AG04449 (cell line): ENCODE measurements around the gene ANKRD16.
A peak's percentile ranks its signal among the peaks of the same experiment; 100 is the strongest.
"Not testable (repeated sequence)": the region's sequence is repeated elsewhere in the genome, so short reads cannot be mapped to it uniquely, and the experiment has no call there.

Experiments used
- CTCF ChIA-PET: fragments of 350-600 bp; formaldehyde crosslinking; extraction: SDS; loops from one replicate; lab custom pipeline; 2021; ENCODE audit warnings: antibody characterized with exemption; lab: Yijun Ruan, JAX
- POLR2A ChIA-PET: fragments of 400-600, 350-600 bp; formaldehyde crosslinking; extraction: SDS; loops from one replicate; lab custom pipeline; 2020; ENCODE audit warnings: antibody characterized with exemption, inconsistent platforms; lab: Yijun Ruan, JAX
- DNase-seq: peaks from one replicate; pipeline ENCODE4 v3.0.0-alpha.2; 2010; ENCODE audit warnings: low read depth, low spot score
- H3K4me3 ChIP-seq: 2 replicates; pipeline ENCODE4 v1.5.1; 2011; ENCODE audit warnings: low read depth, mild to moderate bottlenecking, control low read depth, low read length
- CTCF ChIP-seq: IDR thresholded peaks from one replicate; pipeline ENCODE4 v1.5.1; 2011; ENCODE audit warnings: mild to moderate bottlenecking, moderate library complexity, low read length, control low read depth, inconsistent platforms; ENCODE audit not compliant: insufficient read depth; ENCODE audit errors: missing control alignments

ANKRD16 gene

GRCh38 chr10:5888843-5889623, 660 bp downstream of the ANKRD16 start:
- ChIA-PET CTCF (interaction anchor here (0.5 to 3.0 kb wide), 9 partner anchors 9 to 512 kb away, joined by 3 to 12 read pairs (median 5); no protein-coding TSS in a partner anchor), POLR2A (interaction anchor here (0.6 to 1.5 kb wide), 7 partner anchors 27 to 1121 kb away, joined by 3 to 9 read pairs (median 3); partner anchors contain the start of gene GDI2)
- no peak for DNase-seq
- peak overlapping the region; percentile 79 for H3K4me3 ChIP-seq
- TF ChIP-seq CTCF, result no peak

- DNase-seq, result no peak
- ChIA-PET POLR2A (interaction anchor here (0.6 kb wide), 1 partner anchor 442 kb away, joined by 3 read pairs; no protein-coding TSS in a partner anchor), CTCF (interaction anchor here (1.2 to 3.0 kb wide), 5 partner anchors 9 to 265 kb away, joined by 4 to 12 read pairs (median 8); no protein-coding TSS in a partner anchor)
Observed at GRCh38 chr10:5888351-5888750, 1.3 kb downstream of the ANKRD16 start.

GRCh38 chr10:5887641-5888040, 2.1 kb downstream of the ANKRD16 start:
- TF ChIP-seq CTCF, result no peak
- DNase-seq, result no peak
- no peak overlapping the region; the same call in 1 of the 2 replicates for H3K4me3 ChIP-seq
- ChIA-PET POLR2A (no interaction called here), CTCF (interaction anchor here (1.2 to 2.7 kb wide), 4 partner anchors 8 to 15 kb away, joined by 4 to 12 read pairs (median 7); no protein-coding TSS in a partner anchor)

More at GRCh38 chr10:5888351-5888750, 1.3 kb downstream of the ANKRD16 start:
- peak overlapping the region; percentile 79 for H3K4me3 ChIP-seq
- no peak for TF ChIP-seq CTCF

- CTCF ChIA-PET, result interaction anchor here (1.1 to 2.7 kb wide), 2 partner anchors 13 to 514 kb away, joined by 3 to 12 read pairs; no protein-coding TSS in a partner anchor
- DNase-seq, result no peak
- no peak for TF ChIP-seq CTCF
- no peak overlapping the region for H3K4me3 ChIP-seq
- POLR2A ChIA-PET, result no interaction called here
Observed at GRCh38 chr10:5887029-5887428, 2.7 kb downstream of the ANKRD16 start.

GRCh38 chr10:5885619-5886018, 4.1 kb downstream of the ANKRD16 start:
- no peak for DNase-seq
- TF ChIP-seq CTCF, result no peak
- no peak overlapping the region for H3K4me3 ChIP-seq
- ChIA-PET POLR2A (no interaction called here), CTCF (interaction anchor here (0.8 to 2.2 kb wide), 2 partner anchors 12 to 16 kb away, joined by 4 to 5 read pairs; no protein-coding TSS in a partner anchor)

- TF ChIP-seq CTCF, result no peak
- POLR2A ChIA-PET, result no interaction called here
- CTCF ChIA-PET, result interaction anchor here (1.6 to 1.9 kb wide), 3 partner anchors 9 to 253 kb away, joined by 5 read pairs; no protein-coding TSS in a partner anchor
- no peak for DNase-seq
- H3K4me3 ChIP-seq, result no peak overlapping the region
Observed at GRCh38 chr10:5882961-5883360, 6.7 kb downstream of the ANKRD16 start.

GRCh38 chr10:5877041-5877440, 12.7 kb downstream of the ANKRD16 start:
- H3K4me3 ChIP-seq, DNase-seq, POLR2A ChIA-PET: not testable (repeated sequence)
- CTCF ChIA-PET, result interaction anchor here (0.9 to 2.5 kb wide), 5 partner anchors 9 to 436 kb away, joined by 3 to 8 read pairs (median 4); partner anchors contain the start of genes ANKRD16 and FBH1
